Measurements from ENCODE around the gene MEF2D.
A peak's percentile ranks its signal among the peaks of the same experiment; 100 is the strongest.

The MEF2D gene

GRCh38 chr1:156423422-156424352 lies 76.9 kb downstream of the MEF2D start:
- Histone ChIP-seq H3K36me3 (no peaks in the 10 kb centered on the region), H3K27ac (no peak overlapping the region), H3K4me3 (ENCODE audit: low read depth in 1 of 2, low read length in 1 of 2) (no peak overlapping the region), H3K27me3 (peaks cover 100% of the 10 kb centered on the region), H3K9me3 (no peaks in the 10 kb centered on the region), H3K4me1 (ENCODE audit: control insufficient read depth in 1 of 2, insufficient read depth in 1 of 2, low read depth in 1 of 2, low read length in 1 of 2) (peaks cover 24 to 25% of the 10 kb centered on the region in 2 experiments)
- TF ChIP-seq CTCF (IDR thresholded peaks at IDR 0.05): no peak

- Histone ChIP-seq H3K36me3 (no peaks in the 10 kb centered on the region), H3K4me1 (ENCODE audit: control insufficient read depth in 1 of 2, insufficient read depth in 1 of 2, low read depth in 1 of 2, low read length in 1 of 2) (peaks cover 24 to 25% of the 10 kb centered on the region in 2 experiments), H3K4me3 (ENCODE audit: low read depth in 1 of 2, low read length in 1 of 2) (no peak overlapping the region), H3K9me3 (no peaks in the 10 kb centered on the region), H3K27ac (no peak overlapping the region), H3K27me3 (peaks cover 100% of the 10 kb centered on the region)
- no peak for TF ChIP-seq CTCF (IDR thresholded peaks at IDR 0.05)
These were observed 77.9 kb downstream of the MEF2D start for GRCh38 chr1:156422602-156423091.

GRCh38 chr1:156421939-156422601 lies 78.5 kb downstream of the MEF2D start:
- Histone ChIP-seq H3K4me1 (ENCODE audit: control insufficient read depth in 1 of 2, insufficient read depth in 1 of 2, low read depth in 1 of 2, low read length in 1 of 2) (peaks cover 24 to 25% of the 10 kb centered on the region in 2 experiments), H3K27me3 (peaks cover 100% of the 10 kb centered on the region), H3K27ac (no peak overlapping the region), H3K9me3 (no peaks in the 10 kb centered on the region), H3K36me3 (no peaks in the 10 kb centered on the region), H3K4me3 (ENCODE audit: low read depth in 1 of 2, low read length in 1 of 2) (peak overlapping the region; percentile 48 to 54)
- no peak for TF ChIP-seq CTCF (IDR thresholded peaks at IDR 0.05)

GRCh38 chr1:156421062-156421938 lies 79.3 kb downstream of the MEF2D start:
- H3K27ac ChIP-seq: no peak overlapping the region
- H3K27me3 ChIP-seq: peaks cover 100% of the 10 kb centered on the region
- peaks cover 24 to 25% of the 10 kb centered on the region in 2 experiments for H3K4me1 ChIP-seq (ENCODE audit: control insufficient read depth in 1 of 2, insufficient read depth in 1 of 2, low read depth in 1 of 2, low read length in 1 of 2)
- no peaks in the 10 kb centered on the region for H3K36me3 ChIP-seq
- no peak for TF ChIP-seq CTCF (IDR thresholded peaks at IDR 0.05)
- peak overlapping the region; percentile 48 to 54 for H3K4me3 ChIP-seq (ENCODE audit: low read depth in 1 of 2, low read length in 1 of 2)
- no peaks in the 10 kb centered on the region for H3K9me3 ChIP-seq

Measured in neutrophil (primary cell).